ENCODE results near the gene CNOT9.
"Not testable (repeated sequence)": the region's sequence is repeated elsewhere in the genome, so short reads cannot be mapped to it uniquely, and the experiment has no call there.

Gene CNOT9

DNA sequence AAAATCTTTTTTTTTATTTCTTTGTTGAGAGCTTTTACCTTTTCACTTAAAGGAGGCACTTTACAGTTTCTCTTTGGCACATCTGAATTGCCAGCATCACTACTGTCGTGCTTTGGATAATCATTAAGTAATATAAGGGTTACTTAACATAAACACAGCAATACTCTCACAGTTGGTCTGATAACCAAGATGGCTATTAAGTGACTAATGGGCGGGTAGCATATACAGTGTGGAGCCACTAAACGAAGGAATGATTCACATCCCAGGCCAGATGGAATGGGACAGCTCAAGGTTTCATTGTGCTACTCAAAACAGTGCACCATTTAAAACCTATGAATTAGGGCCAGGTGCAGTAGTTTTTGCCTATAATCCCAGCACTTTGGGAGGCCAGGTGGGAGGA, 28.6 kb upstream of the CNOT9 start:
- Histone ChIP-seq H3K9me3 (ENCODE audit: control extremely low read depth in 1 of 5, control insufficient read depth in 4 of 5, insufficient read depth in 2 of 5, low read depth in 1 of 5, low read length in 4 of 5) (no peaks in the 10 kb centered on the region), H3K4me3 (ENCODE audit: control insufficient read depth in 1 of 7, extremely low read depth in 1 of 7, insufficient read depth in 4 of 7, low read depth in 2 of 7, low read length in 6 of 7) (no peak overlapping the region), H3K27ac (ENCODE audit: insufficient read depth in 1 of 2, low read depth in 1 of 2, low read length in 2 of 2, poor library complexity in 1 of 2, severe bottlenecking in 2 of 2) (no peak overlapping the region), H3K36me3 (ENCODE audit: control insufficient read depth in 4 of 4, insufficient read depth in 4 of 4, low read length in 3 of 4) (peaks cover 27 to 80% (median 60%) of the 10 kb centered on the region in 4 experiments), H3K4me1 (ENCODE audit: control extremely low read depth in 1 of 4, control insufficient read depth in 4 of 4, insufficient read depth in 4 of 4, low read length in 3 of 4) (no peaks in the 10 kb centered on the region), H3K27me3 (replicated peaks in 2 of 5; ENCODE audit: control insufficient read depth in 4 of 5, insufficient read depth in 5 of 5, low read length in 4 of 5) (no peaks in the 10 kb centered on the region)
- ChIA-PET POLR2A (interaction anchor here (0.6 kb wide), 1 partner anchor 87 kb away, joined by 3 read pairs; no protein-coding TSS in a partner anchor), CTCF (no interaction called here)
- 100% methylated on average over 2 of the region's 3 CpGs for WGBS (ENCODE audit: insufficient coverage)
- DNase-seq = no peak

DNA sequence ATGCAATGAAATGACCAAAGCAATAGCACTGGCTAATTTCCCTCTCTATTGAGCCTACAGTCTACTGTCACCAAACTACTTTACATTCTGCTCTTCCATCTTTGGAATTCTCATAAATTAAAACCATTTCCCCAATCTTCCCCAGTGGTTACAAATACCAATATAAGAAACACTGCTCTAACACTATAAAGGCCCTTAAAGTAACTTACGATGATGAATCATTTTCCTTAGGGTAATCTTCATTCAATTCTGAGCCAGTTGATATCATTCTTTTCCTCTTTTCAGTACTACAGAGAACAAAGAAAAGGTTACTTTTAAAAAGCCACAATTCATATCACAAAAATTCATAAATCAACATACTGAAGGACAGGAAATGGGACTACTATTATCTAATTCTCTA, 22.6 kb upstream of the CNOT9 start:
- no peak overlapping the region for H3K4me3 ChIP-seq (ENCODE audit: control insufficient read depth in 1 of 7, extremely low read depth in 1 of 7, insufficient read depth in 4 of 7, low read depth in 2 of 7, low read length in 6 of 7)
- H3K27ac ChIP-seq (ENCODE audit: insufficient read depth in 1 of 2, low read depth in 1 of 2, low read length in 2 of 2, poor library complexity in 1 of 2, severe bottlenecking in 2 of 2) = no peak overlapping the region
- H3K27me3 ChIP-seq (replicated peaks in 2 of 5; ENCODE audit: control insufficient read depth in 4 of 5, insufficient read depth in 5 of 5, low read length in 4 of 5) = no peaks in the 10 kb centered on the region
- ChIA-PET POLR2A (no interaction called here), CTCF (no interaction called here)
- no peaks in the 10 kb centered on the region for H3K9me3 ChIP-seq (ENCODE audit: control extremely low read depth in 1 of 5, control insufficient read depth in 4 of 5, insufficient read depth in 2 of 5, low read depth in 1 of 5, low read length in 4 of 5)
- 100% methylated on average over 1 of the region's 1 CpG for WGBS (ENCODE audit: insufficient coverage)
- peaks cover 24 to 70% (median 44%) of the 10 kb centered on the region in 4 experiments for H3K36me3 ChIP-seq (ENCODE audit: control insufficient read depth in 4 of 4, insufficient read depth in 4 of 4, low read length in 3 of 4)
- DNase-seq = no peak
- no peaks in the 10 kb centered on the region for H3K4me1 ChIP-seq (ENCODE audit: control extremely low read depth in 1 of 4, control insufficient read depth in 4 of 4, insufficient read depth in 4 of 4, low read length in 3 of 4)

DNA sequence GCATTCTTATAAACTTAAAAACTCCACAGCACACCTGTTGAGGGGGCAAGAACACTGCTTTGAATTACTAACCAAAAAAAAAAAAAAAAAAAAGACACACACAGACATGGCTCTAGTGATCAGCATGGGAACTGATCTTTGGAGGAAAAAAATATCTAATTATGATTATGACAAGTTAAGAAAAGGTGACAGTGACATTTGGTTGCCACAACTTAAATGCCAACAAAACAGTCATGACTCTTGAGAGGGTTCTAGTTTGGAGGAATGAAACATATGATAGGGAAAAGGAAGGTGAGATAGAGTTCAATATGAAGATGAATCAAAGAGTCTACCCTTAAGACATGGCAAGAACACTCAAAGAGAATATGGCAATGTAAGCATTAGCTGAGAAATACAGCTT, 21.1 kb upstream of the CNOT9 start:
- ChIA-PET CTCF (interaction anchor here (0.7 to 1.0 kb wide), 3 partner anchors 10 to 611 kb away, joined by 3 read pairs; no protein-coding TSS in a partner anchor), POLR2A (no interaction called here)
- Histone ChIP-seq H3K36me3 (ENCODE audit: control insufficient read depth in 4 of 4, insufficient read depth in 4 of 4, low read length in 3 of 4) (peaks cover 18 to 67% (median 36%) of the 10 kb centered on the region in 4 experiments), H3K4me1 (ENCODE audit: control extremely low read depth in 1 of 4, control insufficient read depth in 4 of 4, insufficient read depth in 4 of 4, low read length in 3 of 4) (no peaks in the 10 kb centered on the region), H3K9me3 (ENCODE audit: control extremely low read depth in 1 of 5, control insufficient read depth in 4 of 5, insufficient read depth in 2 of 5, low read depth in 1 of 5, low read length in 4 of 5) (no peaks in the 10 kb centered on the region), H3K27me3 (replicated peaks in 2 of 5; ENCODE audit: control insufficient read depth in 4 of 5, insufficient read depth in 5 of 5, low read length in 4 of 5) (no peaks in the 10 kb centered on the region), H3K27ac (ENCODE audit: insufficient read depth in 1 of 2, low read depth in 1 of 2, low read length in 2 of 2, poor library complexity in 1 of 2, severe bottlenecking in 2 of 2) (no peak overlapping the region), H3K4me3 (ENCODE audit: control insufficient read depth in 1 of 7, extremely low read depth in 1 of 7, insufficient read depth in 4 of 7, low read depth in 2 of 7, low read length in 6 of 7) (no peak overlapping the region)
- no peak for DNase-seq

DNA sequence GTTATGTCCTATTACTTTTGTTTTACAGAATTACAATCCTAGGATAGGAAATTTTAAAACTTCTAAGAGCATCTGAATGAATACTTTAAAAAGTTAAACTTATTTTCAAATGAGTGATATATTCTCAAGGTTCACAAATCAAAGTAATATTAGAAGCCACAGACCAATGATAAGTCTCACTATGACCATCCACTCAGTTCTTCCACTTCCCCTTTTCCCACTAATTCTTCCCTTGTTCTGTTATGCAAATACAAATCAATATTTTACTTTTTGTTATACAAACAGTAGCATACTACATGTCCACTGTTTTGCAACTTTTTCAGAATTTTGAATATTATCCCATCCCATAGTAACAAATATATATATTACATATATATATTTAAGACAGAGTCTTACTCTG, 20.7 kb upstream of the CNOT9 start:
- ChIA-PET POLR2A (no interaction called here), CTCF (interaction anchor here (0.8 kb wide), 1 partner anchor 10 kb away, joined by 3 read pairs; no protein-coding TSS in a partner anchor)
- peaks cover 16 to 67% (median 37%) of the 10 kb centered on the region in 4 experiments for H3K36me3 ChIP-seq (ENCODE audit: control insufficient read depth in 4 of 4, insufficient read depth in 4 of 4, low read length in 3 of 4)
- DNase-seq = no peak
- no peaks in the 10 kb centered on the region for H3K27me3 ChIP-seq (replicated peaks in 2 of 5; ENCODE audit: control insufficient read depth in 4 of 5, insufficient read depth in 5 of 5, low read length in 4 of 5)
- H3K9me3 ChIP-seq (ENCODE audit: control extremely low read depth in 1 of 5, control insufficient read depth in 4 of 5, insufficient read depth in 2 of 5, low read depth in 1 of 5, low read length in 4 of 5) = no peaks in the 10 kb centered on the region
- no peak overlapping the region for H3K4me3 ChIP-seq (ENCODE audit: control insufficient read depth in 1 of 7, extremely low read depth in 1 of 7, insufficient read depth in 4 of 7, low read depth in 2 of 7, low read length in 6 of 7)
- H3K27ac ChIP-seq (ENCODE audit: insufficient read depth in 1 of 2, low read depth in 1 of 2, low read length in 2 of 2, poor library complexity in 1 of 2, severe bottlenecking in 2 of 2) = no peak overlapping the region
- H3K4me1 ChIP-seq (ENCODE audit: control extremely low read depth in 1 of 4, control insufficient read depth in 4 of 4, insufficient read depth in 4 of 4, low read length in 3 of 4) = no peaks in the 10 kb centered on the region

DNA sequence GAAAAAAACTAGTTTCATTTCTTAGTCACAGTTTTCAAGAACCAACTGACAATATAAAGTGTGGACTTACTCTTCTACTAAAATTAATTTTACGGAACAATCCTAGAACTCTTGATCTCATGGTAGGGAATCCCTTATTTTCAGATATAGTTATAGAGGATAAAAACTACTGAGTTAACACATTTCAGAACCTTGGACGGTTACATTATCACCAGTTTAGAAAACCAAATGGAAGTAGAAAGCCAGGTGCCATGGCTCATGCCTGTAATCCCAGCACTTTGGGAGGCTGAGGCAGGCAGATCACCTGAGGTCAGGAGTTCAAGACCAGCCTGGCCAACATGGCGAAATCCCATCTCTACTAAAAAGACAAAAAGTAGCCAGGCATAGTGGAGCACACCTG, 14.4 kb upstream of the CNOT9 start:
- H3K4me1 ChIP-seq (ENCODE audit: control extremely low read depth in 1 of 4, control insufficient read depth in 4 of 4, insufficient read depth in 4 of 4, low read length in 3 of 4); H3K27me3 ChIP-seq (replicated peaks in 2 of 5; ENCODE audit: control insufficient read depth in 4 of 5, insufficient read depth in 5 of 5, low read length in 4 of 5); H3K27ac ChIP-seq (ENCODE audit: insufficient read depth in 1 of 2, low read depth in 1 of 2, low read length in 2 of 2, poor library complexity in 1 of 2, severe bottlenecking in 2 of 2); H3K9me3 ChIP-seq (ENCODE audit: control extremely low read depth in 1 of 5, control insufficient read depth in 4 of 5, insufficient read depth in 2 of 5, low read depth in 1 of 5, low read length in 4 of 5); H3K4me3 ChIP-seq (ENCODE audit: control insufficient read depth in 1 of 7, extremely low read depth in 1 of 7, insufficient read depth in 4 of 7, low read depth in 2 of 7, low read length in 6 of 7); DNase-seq; POLR2A ChIA-PET; CTCF ChIA-PET: not testable (repeated sequence)
- H3K36me3 ChIP-seq (ENCODE audit: control insufficient read depth in 4 of 4, insufficient read depth in 4 of 4, low read length in 3 of 4) = peaks cover 10 to 56% (median 22%) of the 10 kb centered on the region in 4 experiments
- no CpG with 5 or more reads among the region's 3 CpGs for WGBS (ENCODE audit: insufficient coverage)

DNA sequence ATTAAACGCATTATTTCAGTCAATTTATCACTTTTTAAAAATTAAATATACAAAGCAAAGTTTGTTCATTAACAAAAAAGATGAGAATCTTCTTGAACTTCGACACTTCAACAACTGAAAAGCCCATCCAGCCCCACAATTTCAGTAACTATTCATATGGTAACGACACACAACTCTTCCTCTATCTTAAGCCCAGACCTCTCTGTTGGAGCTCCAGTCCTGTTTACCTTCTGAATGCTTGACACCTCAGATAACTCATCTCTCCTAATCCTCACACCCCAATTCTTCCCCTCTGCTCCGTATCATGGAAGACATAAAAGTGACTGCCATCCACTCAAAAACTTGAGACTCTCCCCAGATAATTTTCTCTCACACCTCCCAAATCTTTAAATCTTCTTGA, 13.1 kb upstream of the CNOT9 start:
- peaks cover 13 to 51% (median 25%) of the 10 kb centered on the region in 4 experiments for H3K36me3 ChIP-seq (ENCODE audit: control insufficient read depth in 4 of 4, insufficient read depth in 4 of 4, low read length in 3 of 4)
- no peak overlapping the region for H3K27ac ChIP-seq (ENCODE audit: insufficient read depth in 1 of 2, low read depth in 1 of 2, low read length in 2 of 2, poor library complexity in 1 of 2, severe bottlenecking in 2 of 2)
- ChIA-PET CTCF (no interaction called here), POLR2A (no interaction called here)
- WGBS (ENCODE audit: insufficient coverage) = 98% methylated on average over 3 of the region's 4 CpGs
- no peaks in the 10 kb centered on the region for H3K9me3 ChIP-seq (ENCODE audit: control extremely low read depth in 1 of 5, control insufficient read depth in 4 of 5, insufficient read depth in 2 of 5, low read depth in 1 of 5, low read length in 4 of 5)
- no peak for DNase-seq
- no peaks in the 10 kb centered on the region for H3K27me3 ChIP-seq (replicated peaks in 2 of 5; ENCODE audit: control insufficient read depth in 4 of 5, insufficient read depth in 5 of 5, low read length in 4 of 5)
- peaks cover 0 to 6% (median 4%) of the 10 kb centered on the region in 4 experiments for H3K4me1 ChIP-seq (ENCODE audit: control extremely low read depth in 1 of 4, control insufficient read depth in 4 of 4, insufficient read depth in 4 of 4, low read length in 3 of 4)
- H3K4me3 ChIP-seq (ENCODE audit: control insufficient read depth in 1 of 7, extremely low read depth in 1 of 7, insufficient read depth in 4 of 7, low read depth in 2 of 7, low read length in 6 of 7) = no peak overlapping the region

DNA sequence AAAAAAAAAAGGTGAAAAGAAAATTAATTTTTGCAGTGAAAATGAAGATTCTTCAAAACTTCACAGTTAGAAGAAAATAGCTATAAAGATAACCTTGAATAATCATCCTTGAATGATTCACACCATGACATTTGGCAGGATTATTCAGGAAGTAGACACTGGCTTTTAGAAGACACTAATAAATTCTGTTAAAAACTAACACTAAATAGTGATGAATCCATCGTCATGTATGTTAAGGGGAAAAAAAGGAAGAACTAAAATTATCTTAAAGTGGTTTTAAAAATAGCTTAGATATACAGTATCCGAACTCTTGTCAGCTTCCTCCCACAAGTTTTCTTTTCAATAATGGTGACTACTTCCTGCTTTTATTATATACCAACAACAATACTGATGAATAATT, 10.7 kb upstream of the CNOT9 start:
- ChIA-PET POLR2A (no interaction called here), CTCF (interaction anchor here (0.7 to 1.3 kb wide), 2 partner anchors 10 to 14 kb away, joined by 3 read pairs; partner anchors contain the start of gene USP37)

More for the DNA sequence above, 10.7 kb upstream of the CNOT9 start:
- Histone ChIP-seq H3K4me1 (ENCODE audit: control extremely low read depth in 1 of 4, control insufficient read depth in 4 of 4, insufficient read depth in 4 of 4, low read length in 3 of 4) (peaks cover 0 to 6% (median 4%) of the 10 kb centered on the region in 4 experiments), H3K27ac (ENCODE audit: insufficient read depth in 1 of 2, low read depth in 1 of 2, low read length in 2 of 2, poor library complexity in 1 of 2, severe bottlenecking in 2 of 2) (peak overlapping the region; percentile 7 to 60), H3K36me3 (ENCODE audit: control insufficient read depth in 4 of 4, insufficient read depth in 4 of 4, low read length in 3 of 4) (peaks cover 10 to 49% (median 26%) of the 10 kb centered on the region in 4 experiments), H3K27me3 (replicated peaks in 2 of 5; ENCODE audit: control insufficient read depth in 4 of 5, insufficient read depth in 5 of 5, low read length in 4 of 5) (no peaks in the 10 kb centered on the region), H3K4me3 (ENCODE audit: control insufficient read depth in 1 of 7, extremely low read depth in 1 of 7, insufficient read depth in 4 of 7, low read depth in 2 of 7, low read length in 6 of 7) (no peak overlapping the region), H3K9me3 (ENCODE audit: control extremely low read depth in 1 of 5, control insufficient read depth in 4 of 5, insufficient read depth in 2 of 5, low read depth in 1 of 5, low read length in 4 of 5) (no peaks in the 10 kb centered on the region)
- WGBS (ENCODE audit: insufficient coverage) = no CpG with 5 or more reads among the region's 2 CpGs
- DNase-seq = peak in 1 of 3 donors; percentile 5

All from common myeloid progenitor, CD34-positive (primary cell).